GM12872 (cell line): ENCODE data around the gene PPM1K.

ENCODE experiments used
- CTCF ChIP-seq: IDR thresholded peaks from 3 replicates; pipeline ENCODE4 v1.5.1; 2011; ENCODE audit warnings: low read depth, mild to moderate bottlenecking, low read length, moderate library complexity; ENCODE audit not compliant: insufficient read depth

The PPM1K gene

GRCh38 chr4:88286897-88287296, 2.5 kb upstream of the PPM1K start:
- no peak for TF ChIP-seq CTCF

DNA sequence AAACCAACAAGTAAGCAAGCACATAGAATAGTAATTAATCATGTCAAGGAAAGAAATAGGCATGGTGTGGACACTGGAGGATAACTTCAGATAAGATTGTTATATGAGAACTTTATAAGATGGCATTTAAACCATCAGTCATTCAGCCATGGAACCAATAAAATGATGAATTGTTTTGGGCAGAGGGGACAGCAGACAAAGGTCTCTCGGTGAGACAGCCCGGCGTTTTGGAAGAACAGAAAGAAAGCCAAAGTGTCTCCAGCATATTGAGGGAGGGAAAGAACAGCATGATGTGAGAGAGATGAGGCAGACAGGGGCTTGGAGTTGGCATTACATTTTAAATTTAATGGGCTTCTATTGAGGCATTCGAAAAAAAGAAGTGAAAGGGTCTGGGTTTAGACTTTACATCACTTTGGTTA, 883 bp upstream of the PPM1K start:
- no peak for TF ChIP-seq CTCF

DNA sequence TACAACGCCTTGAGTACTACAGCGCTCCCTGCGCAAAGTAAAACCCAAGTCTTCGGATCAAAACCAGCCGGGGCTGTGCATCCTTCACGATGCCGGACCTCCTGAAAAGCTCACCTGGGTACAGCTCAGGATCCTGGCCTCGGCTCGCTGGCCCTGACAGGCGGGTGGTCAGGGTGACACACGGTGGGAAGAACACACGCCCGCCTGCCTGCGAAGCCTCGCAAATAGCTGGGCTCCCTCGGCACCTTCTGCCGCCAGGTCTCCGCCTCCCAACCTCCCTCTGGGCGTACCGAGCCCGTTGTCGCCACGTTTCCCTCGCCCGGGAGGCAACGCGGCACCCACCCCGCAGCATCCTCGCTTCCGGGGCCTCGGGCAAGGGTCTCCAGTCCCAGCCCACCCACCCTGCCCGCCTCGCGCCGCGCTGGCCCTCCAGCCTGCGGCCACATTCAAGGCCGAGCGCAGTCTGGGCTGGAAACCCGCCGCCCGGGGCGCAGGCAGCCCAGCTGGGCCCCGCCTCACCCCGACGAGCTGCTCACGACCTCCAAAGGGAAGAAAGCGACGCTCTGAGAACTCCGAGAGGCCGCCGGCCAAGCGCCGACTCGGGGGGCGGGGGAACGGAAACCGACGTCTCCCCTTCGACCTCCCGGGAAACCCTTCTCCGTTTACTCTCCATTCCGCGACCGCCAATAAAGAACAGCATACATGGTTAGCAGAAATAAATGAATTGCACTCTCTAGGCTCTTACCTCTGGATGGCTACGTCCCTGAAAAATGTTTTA, 511 bp downstream of the PPM1K start:
- TF ChIP-seq CTCF, result no peak

DNA sequence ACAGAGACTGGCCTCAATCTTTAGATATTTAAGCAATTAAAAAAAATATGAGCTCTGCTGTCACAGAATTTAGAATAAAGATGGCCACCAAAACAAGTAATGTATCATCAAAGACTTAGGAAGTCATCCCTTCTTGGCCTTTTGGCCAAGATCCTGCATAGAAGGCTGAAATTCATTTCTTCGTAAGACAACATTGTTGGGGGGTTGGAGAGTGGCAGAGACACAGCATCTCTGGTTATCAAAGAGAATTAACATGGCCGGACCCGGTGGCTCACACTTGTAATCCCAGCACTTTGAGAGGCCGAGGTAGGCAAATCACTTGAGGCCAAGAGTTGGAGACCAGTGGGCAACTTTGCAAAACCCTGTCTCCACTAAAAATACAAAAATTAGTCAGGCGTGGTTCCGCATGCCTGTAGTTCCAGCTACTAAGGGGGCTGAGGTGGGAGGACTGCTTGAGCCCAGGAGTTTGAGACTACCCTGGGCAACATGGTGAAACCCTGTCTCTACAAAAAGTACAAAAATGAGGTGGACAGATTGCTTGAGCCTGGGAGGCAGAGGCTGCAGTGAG, 4.0 kb downstream of the PPM1K start:
- TF ChIP-seq CTCF, result no peak

GRCh38 chr4:88277711-88278225, 6.6 kb downstream of the PPM1K start:
- no peak for TF ChIP-seq CTCF

GRCh38 chr4:88276952-88277710, 7.2 kb downstream of the PPM1K start:
- TF ChIP-seq CTCF, result no peak

DNA sequence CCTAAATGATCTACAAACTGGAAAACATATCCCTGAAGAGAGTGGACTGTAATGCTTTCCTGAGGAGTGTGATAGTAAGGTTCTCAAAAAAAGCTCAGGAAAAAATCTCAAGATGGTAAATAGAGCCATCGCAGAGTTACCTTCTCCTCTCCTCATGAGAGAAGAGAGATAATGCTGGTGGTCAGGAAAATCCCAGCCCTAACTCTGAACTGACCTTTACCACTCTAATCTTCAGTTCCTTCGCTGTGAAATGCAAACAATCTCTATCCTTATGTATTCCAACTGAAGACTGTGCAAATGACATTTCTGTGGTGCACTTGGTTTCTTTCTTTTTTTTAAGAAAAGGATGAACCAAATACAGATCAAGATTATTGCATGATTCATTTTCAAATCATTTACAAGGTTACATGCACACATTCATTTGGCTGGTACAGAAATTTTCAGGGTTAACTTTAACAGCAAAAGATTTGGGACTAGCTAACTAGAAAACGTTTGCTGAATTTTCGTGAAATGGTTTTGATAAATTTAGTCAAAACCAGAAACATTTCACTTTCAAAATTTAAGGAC, 8.3 kb downstream of the PPM1K start:
- TF ChIP-seq CTCF, result no peak
